HL-60 (cell line): ENCODE data around the gene SPATA12.

Experiments used
- DNase-seq, 2 experiments: peaks; one replicate each; pipeline ENCODE4 v3.0.0-alpha.2; 2010 to 2020; ENCODE audit warnings: low read depth in 1 of 2, low spot score in 1 of 2
- H3K27ac ChIP-seq: fragments of 250-450 bp; sonication (Bioruptor Pico); replicated peaks from 2 replicates; pipeline ENCODE4 v1.5.1; 2020; ENCODE audit warnings: mild to moderate bottlenecking, moderate library complexity
- H3K27me3 ChIP-seq: fragments of 250-450 bp; sonication (Bioruptor Pico); 2 replicates; pipeline ENCODE4 v1.5.1; 2021; ENCODE audit warnings: mild to moderate bottlenecking, moderate library complexity; ENCODE audit not compliant: insufficient read depth, poor library complexity, severe bottlenecking
- H3K4me3 ChIP-seq: replicated peaks from 2 replicates; pipeline ENCODE4 v1.5.1; 2011; ENCODE audit warnings: mild to moderate bottlenecking, control low read depth, low read length; ENCODE audit not compliant: insufficient read depth
- GABPA ChIP-seq: IDR thresholded peaks from 2 replicates; pipeline ENCODE4 v1.6.1; 2012; ENCODE audit warnings: low read depth
- POLR2AphosphoS5 ChIP-seq: IDR thresholded peaks from 2 replicates; pipeline ENCODE4 v1.6.1; 2012; ENCODE audit warnings: low read depth
- SPI1 ChIP-seq: IDR thresholded peaks from 2 replicates; pipeline ENCODE4 v1.6.1; 2012; ENCODE audit warnings: low read depth, mild to moderate bottlenecking, borderline replicate concordance
- TF ChIP-seq, protein P1 (sequence below): IDR thresholded peaks from one replicate; pipeline ENCODE4 v1.5.1; 2011; ENCODE audit warnings: low read length, control low read depth, inconsistent platforms; ENCODE audit not compliant: insufficient read depth
- TF ChIP-seq, protein P2 (sequence below): IDR thresholded peaks from 2 replicates; pipeline ENCODE4 v1.6.1; 2012; ENCODE audit warnings: low read depth; ENCODE audit not compliant: insufficient replicate concordance

SPATA12 gene

DNA sequence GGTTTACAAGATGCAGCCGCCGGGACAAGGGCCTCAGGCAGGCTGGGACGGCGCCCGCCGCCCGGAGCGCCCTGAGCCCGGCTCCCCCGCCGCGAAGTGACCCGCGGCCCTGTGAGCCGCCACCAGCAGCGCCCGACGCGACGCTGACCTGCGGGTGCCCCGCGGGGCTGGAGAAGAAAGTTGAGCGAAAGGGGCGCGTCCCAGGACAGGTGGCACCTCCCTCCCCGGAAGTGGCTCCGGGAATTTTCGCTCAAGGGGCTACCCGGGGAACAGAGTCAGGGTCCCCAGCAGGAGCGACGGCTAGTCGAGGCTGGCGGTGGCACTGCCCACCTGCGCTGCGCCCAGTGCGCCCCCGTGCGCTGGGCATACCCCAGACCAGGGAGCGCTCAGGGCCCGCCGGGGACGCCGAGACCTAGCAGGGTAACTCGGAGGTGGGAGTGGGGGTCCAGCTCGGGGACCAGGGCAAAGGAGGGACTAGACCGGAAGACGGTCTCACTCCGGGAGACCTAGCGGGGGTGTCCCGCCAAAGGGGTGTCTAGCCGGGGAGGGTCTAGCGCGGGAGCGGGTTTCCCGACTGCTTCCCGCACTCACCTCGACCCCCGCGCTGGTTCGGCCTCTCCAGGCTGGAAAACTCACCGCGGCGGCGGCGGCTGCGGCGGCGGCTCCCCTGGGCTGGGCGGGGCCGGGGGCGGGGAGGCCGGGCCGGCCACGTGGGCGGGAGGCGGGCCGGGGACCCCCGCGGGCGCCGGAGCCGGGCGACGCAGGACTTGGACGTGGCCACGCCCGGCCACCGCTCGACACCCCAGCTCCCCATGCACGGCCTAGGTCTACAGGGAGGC lies 18.4 kb downstream of the SPATA12 start:
- peak overlapping the region; percentile 63 for H3K4me3 ChIP-seq

DNA sequence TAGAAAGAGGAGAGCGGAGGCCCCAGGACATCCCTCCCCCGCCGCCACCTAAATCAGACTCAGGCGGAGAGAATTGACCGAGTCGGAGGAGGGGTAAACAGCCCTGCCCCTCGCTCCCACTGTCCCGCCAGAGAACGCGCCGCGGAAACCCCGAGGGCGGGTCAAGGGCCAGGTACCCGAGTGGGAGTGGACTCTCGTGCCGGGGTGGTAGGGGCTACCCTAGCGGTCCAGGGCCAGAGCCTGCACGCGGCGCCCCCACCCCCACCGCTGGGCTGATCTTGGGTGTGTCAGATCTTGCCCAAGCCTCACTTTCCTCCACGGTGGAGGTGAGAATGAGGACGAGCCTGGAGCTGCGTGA lies 19.0 kb downstream of the SPATA12 start:
- H3K27ac ChIP-seq = no peak overlapping the region
- H3K27me3 ChIP-seq = peaks cover 25% of the 10 kb centered on the region
- no peak for DNase-seq
- TF ChIP-seq, protein P1, sequence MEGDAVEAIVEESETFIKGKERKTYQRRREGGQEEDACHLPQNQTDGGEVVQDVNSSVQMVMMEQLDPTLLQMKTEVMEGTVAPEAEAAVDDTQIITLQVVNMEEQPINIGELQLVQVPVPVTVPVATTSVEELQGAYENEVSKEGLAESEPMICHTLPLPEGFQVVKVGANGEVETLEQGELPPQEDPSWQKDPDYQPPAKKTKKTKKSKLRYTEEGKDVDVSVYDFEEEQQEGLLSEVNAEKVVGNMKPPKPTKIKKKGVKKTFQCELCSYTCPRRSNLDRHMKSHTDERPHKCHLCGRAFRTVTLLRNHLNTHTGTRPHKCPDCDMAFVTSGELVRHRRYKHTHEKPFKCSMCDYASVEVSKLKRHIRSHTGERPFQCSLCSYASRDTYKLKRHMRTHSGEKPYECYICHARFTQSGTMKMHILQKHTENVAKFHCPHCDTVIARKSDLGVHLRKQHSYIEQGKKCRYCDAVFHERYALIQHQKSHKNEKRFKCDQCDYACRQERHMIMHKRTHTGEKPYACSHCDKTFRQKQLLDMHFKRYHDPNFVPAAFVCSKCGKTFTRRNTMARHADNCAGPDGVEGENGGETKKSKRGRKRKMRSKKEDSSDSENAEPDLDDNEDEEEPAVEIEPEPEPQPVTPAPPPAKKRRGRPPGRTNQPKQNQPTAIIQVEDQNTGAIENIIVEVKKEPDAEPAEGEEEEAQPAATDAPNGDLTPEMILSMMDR = no peak
- TF ChIP-seq POLR2AphosphoS5 (no peak), GABPA (no peak), SPI1 (no peak)
- TF ChIP-seq, protein P2, sequence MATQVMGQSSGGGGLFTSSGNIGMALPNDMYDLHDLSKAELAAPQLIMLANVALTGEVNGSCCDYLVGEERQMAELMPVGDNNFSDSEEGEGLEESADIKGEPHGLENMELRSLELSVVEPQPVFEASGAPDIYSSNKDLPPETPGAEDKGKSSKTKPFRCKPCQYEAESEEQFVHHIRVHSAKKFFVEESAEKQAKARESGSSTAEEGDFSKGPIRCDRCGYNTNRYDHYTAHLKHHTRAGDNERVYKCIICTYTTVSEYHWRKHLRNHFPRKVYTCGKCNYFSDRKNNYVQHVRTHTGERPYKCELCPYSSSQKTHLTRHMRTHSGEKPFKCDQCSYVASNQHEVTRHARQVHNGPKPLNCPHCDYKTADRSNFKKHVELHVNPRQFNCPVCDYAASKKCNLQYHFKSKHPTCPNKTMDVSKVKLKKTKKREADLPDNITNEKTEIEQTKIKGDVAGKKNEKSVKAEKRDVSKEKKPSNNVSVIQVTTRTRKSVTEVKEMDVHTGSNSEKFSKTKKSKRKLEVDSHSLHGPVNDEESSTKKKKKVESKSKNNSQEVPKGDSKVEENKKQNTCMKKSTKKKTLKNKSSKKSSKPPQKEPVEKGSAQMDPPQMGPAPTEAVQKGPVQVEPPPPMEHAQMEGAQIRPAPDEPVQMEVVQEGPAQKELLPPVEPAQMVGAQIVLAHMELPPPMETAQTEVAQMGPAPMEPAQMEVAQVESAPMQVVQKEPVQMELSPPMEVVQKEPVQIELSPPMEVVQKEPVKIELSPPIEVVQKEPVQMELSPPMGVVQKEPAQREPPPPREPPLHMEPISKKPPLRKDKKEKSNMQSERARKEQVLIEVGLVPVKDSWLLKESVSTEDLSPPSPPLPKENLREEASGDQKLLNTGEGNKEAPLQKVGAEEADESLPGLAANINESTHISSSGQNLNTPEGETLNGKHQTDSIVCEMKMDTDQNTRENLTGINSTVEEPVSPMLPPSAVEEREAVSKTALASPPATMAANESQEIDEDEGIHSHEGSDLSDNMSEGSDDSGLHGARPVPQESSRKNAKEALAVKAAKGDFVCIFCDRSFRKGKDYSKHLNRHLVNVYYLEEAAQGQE = no peak
- no peak overlapping the region; the same call in 1 of the 2 replicates for H3K4me3 ChIP-seq

More for the DNA sequence above, 18.4 kb downstream of the SPATA12 start:
- no peak overlapping the region for H3K27ac ChIP-seq
- DNase-seq = no peak
- peaks cover 25% of the 10 kb centered on the region for H3K27me3 ChIP-seq
- TF ChIP-seq GABPA (no peak), SPI1 (no peak), POLR2AphosphoS5 (no peak)
- TF ChIP-seq, protein P2 = no peak
- TF ChIP-seq, protein P1 = no peak

DNA sequence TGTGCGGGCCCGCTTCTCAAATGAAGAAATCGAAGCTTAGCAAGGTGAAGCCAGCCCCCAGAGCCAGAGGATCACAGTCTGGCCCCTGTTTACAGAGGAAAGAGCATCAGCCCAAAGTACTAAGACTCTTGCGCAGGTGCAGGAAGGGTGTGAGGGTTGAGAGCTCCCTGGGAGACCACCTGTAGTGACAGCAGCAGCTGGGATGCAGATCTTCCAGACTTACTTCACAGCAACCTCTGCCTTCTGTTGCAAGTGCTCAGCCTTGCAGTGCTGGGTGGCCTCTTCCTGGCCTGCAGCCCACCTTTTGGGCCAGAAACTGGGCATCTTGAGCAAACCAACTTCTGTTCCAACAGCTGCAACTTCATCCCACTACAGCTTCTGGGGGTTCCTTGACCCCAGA lies 19.7 kb downstream of the SPATA12 start:
- no peak overlapping the region for H3K27ac ChIP-seq
- peaks cover 25% of the 10 kb centered on the region for H3K27me3 ChIP-seq
- no peak overlapping the region for H3K4me3 ChIP-seq
- no peak for DNase-seq
- TF ChIP-seq GABPA (no peak), SPI1 (no peak), POLR2AphosphoS5 (no peak)
- TF ChIP-seq, protein P1 = no peak
- TF ChIP-seq, protein P2 = no peak
